CD4-positive, CD25-positive, alpha-beta regulatory T cell (primary cell): ENCODE data around the gene RPS24. TPM values are rescaled to one million over a fixed set of nuclear protein-coding genes. Genes with fewer than 3 reads are reported as not detected.
A peak's percentile ranks its signal among the peaks of the same experiment; 100 is the strongest.

ENCODE experiments used
- ATAC-seq, 2 donors: fragments of 150-1000 bp; cut with Tn5 transposase; one replicate each; pipeline ENCODE4 v1.10.0; 2021; ENCODE audit warnings: low read depth in 2 of 2, moderate number of reproducible peaks in 2 of 2, moderate library complexity in 1 of 2
- DNase-seq, 3 donors: peaks; one replicate each; pipeline versions ENCODE4 v3.0.0 to v3.0.0-alpha.2; 2012 to 2022; ENCODE audit warnings: mixed read lengths in 1 of 3
- H3K27ac ChIP-seq: one replicate; pipeline ENCODE4 v1.7.0; 2013; ENCODE audit warnings: mild to moderate bottlenecking, low read length; ENCODE audit not compliant: insufficient read depth, poor library complexity, severe bottlenecking
- H3K27me3 ChIP-seq: one replicate; pipeline ENCODE4 v1.7.0; 2013; ENCODE audit warnings: low read length; ENCODE audit not compliant: control insufficient read depth, insufficient read depth
- H3K36me3 ChIP-seq: one replicate; pipeline ENCODE4 v1.7.0; 2013; ENCODE audit warnings: mild to moderate bottlenecking, low read length, moderate library complexity; ENCODE audit not compliant: control insufficient read depth, insufficient read depth
- H3K4me1 ChIP-seq: 2 replicates; pipeline ENCODE4 v1.7.0; 2013; ENCODE audit warnings: mild to moderate bottlenecking, low read length; ENCODE audit not compliant: insufficient read depth, control insufficient read depth, poor library complexity, severe bottlenecking
- H3K4me3 ChIP-seq: one replicate; pipeline ENCODE4 v1.7.0; 2013; ENCODE audit warnings: low read depth, mild to moderate bottlenecking, low read length, moderate library complexity
- H3K9me3 ChIP-seq, 2 experiments: 1 replicate in 1 of 2; 2 replicates in 1 of 2; pipeline ENCODE4 v1.7.0; 2013; ENCODE audit warnings: low read length in 2 of 2, mild to moderate bottlenecking in 1 of 2, moderate library complexity in 1 of 2; ENCODE audit not compliant: control insufficient read depth in 2 of 2
- H3K27ac Mint-ChIP-seq, 3 donors: one replicate each; pipeline ENCODE4 v1.8.0; 2020 to 2022; ENCODE audit warnings: mild to moderate bottlenecking in 3 of 3, mixed read lengths in 3 of 3, moderate library complexity in 2 of 3
- H3K27me3 Mint-ChIP-seq: one replicate; pipeline ENCODE4 v1.8.0; 2022; ENCODE audit warnings: mild to moderate bottlenecking, mixed read lengths
- H3K36me3 Mint-ChIP-seq: one replicate; pipeline ENCODE4 v1.8.0; 2020; ENCODE audit warnings: mixed read lengths
- H3K4me1 Mint-ChIP-seq, 4 donors: one replicate each; pipeline ENCODE4 v1.8.0; 2020 to 2022; ENCODE audit warnings: mixed read lengths in 4 of 4, mild to moderate bottlenecking in 1 of 4
- H3K4me3 Mint-ChIP-seq, 4 donors: one replicate each; pipeline ENCODE4 v1.8.0; 2020 to 2022; ENCODE audit warnings: mild to moderate bottlenecking in 4 of 4, mixed read lengths in 4 of 4, moderate library complexity in 3 of 4
- H3K9me3 Mint-ChIP-seq, 7 donors: one replicate each; pipeline ENCODE4 v1.8.0; 2020 to 2022; ENCODE audit warnings: mixed read lengths in 7 of 7, mild to moderate bottlenecking in 3 of 7, moderate library complexity in 2 of 7
- polyA plus RNA-seq, 4 donors: library from polyadenylated mRNA; unstranded; fragments of 300-500 nt; fragmentation: Illumina TruSeq; gene quantifications; one replicate each; pipeline ENCODE4 v1.2.3, GENCODE V29; 2021
- total RNA-seq: library from RNA; stranded (reverse); gene quantifications from one replicate; pipeline ENCODE4 v1.2.3, GENCODE V29; 2022

The RPS24 gene
- total and polyA plus RNA-seq, 5 donors from 2014 or later: 852 to 1,300 (median 1,120) TPM

DNA sequence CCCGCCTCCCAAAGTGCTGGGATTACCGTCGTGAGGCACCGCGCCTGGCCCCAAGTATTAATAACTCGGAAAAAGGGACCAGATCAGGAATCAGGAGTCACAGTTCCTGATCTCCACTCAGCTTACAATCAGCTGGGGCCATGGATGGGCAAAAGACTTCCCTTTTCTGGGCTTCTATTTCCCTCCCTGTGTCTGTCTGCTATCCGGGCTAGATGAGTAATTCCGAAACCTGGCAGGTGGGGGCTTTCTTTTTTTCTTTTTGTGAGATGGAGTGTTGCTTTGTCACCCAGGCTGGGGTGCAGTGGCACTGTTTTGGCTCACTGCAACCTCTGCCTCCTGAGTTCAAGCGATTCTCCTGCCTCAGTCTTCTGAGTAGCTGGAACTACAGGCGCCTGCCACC, 11.6 kb downstream of the RPS24 start:
- peaks cover 21% of the 10 kb centered on the region for H3K36me3 ChIP-seq
- Mint-ChIP-seq H3K27ac (peak overlapping the region in 1 of 3 donors; percentile 83), H3K27me3 (no peaks in the 10 kb centered on the region), H3K36me3 (peaks cover 21% of the 10 kb centered on the region), H3K9me3 (no peaks in the 10 kb centered on the region), H3K4me1 (peaks cover 5 to 38% (median 21%) of the 10 kb centered on the region in 4 donors), H3K4me3 (no peak overlapping the region)
- H3K4me1 ChIP-seq: no peaks in the 10 kb centered on the region
- no peak overlapping the region for H3K4me3 ChIP-seq
- no peak overlapping the region for H3K27ac ChIP-seq
- peak in 1 of 3 donors; percentile 38 for DNase-seq
- no peaks in the 10 kb centered on the region for H3K27me3 ChIP-seq
- ATAC-seq: no peak
- no peaks in the 10 kb centered on the region for H3K9me3 ChIP-seq

DNA sequence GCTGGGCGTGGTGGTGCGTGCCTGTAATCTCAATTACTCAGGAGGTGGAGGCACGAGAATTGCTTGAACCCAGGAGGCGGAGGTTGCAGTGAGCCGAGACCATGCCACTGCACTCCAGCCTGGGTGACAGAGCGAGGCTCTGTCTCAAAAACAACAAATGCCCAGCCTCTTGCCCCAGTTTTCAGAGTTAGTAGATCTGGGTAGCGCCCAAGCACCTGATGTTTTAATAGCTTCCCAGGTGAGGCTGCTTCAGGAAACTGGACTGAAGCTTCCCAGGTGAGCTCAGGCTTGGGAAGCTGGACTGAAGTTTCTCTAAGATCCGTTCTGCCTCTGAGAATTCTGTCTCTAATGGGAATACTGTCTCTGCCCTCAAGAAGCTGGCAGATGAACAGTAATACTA, 12.2 kb downstream of the RPS24 start:
- H3K4me3 Mint-ChIP-seq: peak overlapping the region in 1 of 4 donors; percentile 13
- no peak overlapping the region for H3K27ac ChIP-seq

DNA sequence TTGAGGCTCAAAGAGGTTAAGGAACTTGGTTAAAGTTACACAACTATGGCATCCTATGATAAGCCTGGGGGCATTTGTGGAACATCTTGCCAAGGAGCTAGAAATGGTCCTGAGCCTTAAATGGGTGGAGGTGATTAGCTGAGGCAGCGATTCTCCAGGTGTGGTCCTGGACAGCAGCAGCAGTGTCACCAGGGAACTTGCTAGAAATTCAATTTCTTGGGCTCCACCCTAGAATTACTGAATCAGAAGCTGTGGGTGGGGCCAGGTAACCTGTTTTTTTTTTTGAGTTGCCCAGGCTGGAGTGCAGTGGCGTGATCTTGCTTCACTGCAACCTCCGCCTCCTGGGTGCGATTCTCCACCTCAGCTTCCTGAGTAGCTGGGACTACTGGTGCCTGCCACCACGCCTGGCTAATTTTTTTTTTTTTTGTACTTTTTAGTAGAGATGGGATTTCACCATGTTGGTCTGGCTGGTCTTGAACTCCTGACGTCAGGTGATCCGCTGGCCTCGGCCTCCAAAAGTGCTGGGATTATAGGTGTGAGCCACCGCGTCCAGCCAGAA, 13.1 kb downstream of the RPS24 start:
- Mint-ChIP-seq H3K27ac (peak overlapping the region in 2 of 3 donors; percentile 0 to 42), H3K36me3 (peaks cover 7% of the 10 kb centered on the region), H3K27me3 (no peaks in the 10 kb centered on the region), H3K4me3 (peak overlapping the region in 1 of 4 donors; percentile 27), H3K9me3 (no peaks in the 10 kb centered on the region), H3K4me1 (peaks cover 5 to 24% (median 17%) of the 10 kb centered on the region in 4 donors)
- Histone ChIP-seq H3K4me1 (no peaks in the 10 kb centered on the region), H3K27me3 (no peaks in the 10 kb centered on the region), H3K9me3 (no peaks in the 10 kb centered on the region), H3K27ac (no peak overlapping the region), H3K4me3 (no peak overlapping the region), H3K36me3 (peaks cover 5% of the 10 kb centered on the region)
- ATAC-seq (no peak), DNase-seq (no peak)

More for the DNA sequence above, 12.2 kb downstream of the RPS24 start:
- ATAC-seq: no peak
- H3K4me1 ChIP-seq: no peaks in the 10 kb centered on the region
- peaks cover 16% of the 10 kb centered on the region for H3K36me3 Mint-ChIP-seq
- H3K4me3 ChIP-seq: no peak overlapping the region
- H3K27me3 Mint-ChIP-seq: no peaks in the 10 kb centered on the region
- H3K36me3 ChIP-seq: peaks cover 15% of the 10 kb centered on the region
- no peaks in the 10 kb centered on the region for H3K9me3 Mint-ChIP-seq
- H3K4me1 Mint-ChIP-seq: peaks cover 5 to 33% (median 19%) of the 10 kb centered on the region in 4 donors
- H3K9me3 ChIP-seq: no peaks in the 10 kb centered on the region
- no peaks in the 10 kb centered on the region for H3K27me3 ChIP-seq
- H3K27ac Mint-ChIP-seq: no peak overlapping the region
- no peak for DNase-seq

DNA sequence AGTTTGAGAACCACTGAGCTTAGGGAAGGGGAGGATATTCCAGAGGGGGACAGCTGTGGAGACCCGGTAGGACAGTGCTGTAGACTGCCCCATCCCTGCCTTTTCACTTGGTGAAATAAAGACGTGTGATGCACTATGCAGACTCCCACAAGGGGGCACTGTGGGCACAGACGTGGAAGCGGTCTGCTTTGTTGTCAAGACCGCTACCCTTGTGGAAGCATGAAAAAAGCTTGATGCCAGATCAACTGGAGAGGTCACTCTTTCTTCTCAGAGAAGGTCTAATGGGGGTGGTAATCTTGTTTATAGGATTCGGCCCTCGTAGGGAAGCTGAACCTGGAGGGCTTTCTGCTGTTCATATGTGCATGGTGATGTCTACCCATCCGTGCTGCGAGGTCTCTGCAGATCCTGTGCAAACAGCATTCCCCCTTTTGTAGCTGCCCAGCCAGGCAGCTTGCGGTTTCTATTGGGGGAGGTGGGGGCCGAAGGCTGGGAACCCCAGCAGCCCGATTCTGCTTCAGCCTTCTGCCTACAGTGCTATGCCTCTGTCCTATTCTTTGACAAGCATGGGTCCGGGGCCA, 13.7 kb downstream of the RPS24 start:
- Mint-ChIP-seq H3K9me3 (no peaks in the 10 kb centered on the region), H3K27ac (peak overlapping the region; percentile 0 to 42 (median 29)), H3K36me3 (peaks cover 10% of the 10 kb centered on the region), H3K27me3 (peaks cover under 1% of the 10 kb centered on the region), H3K4me1 (peaks cover 5 to 23% (median 16%) of the 10 kb centered on the region in 4 donors), H3K4me3 (peak overlapping the region in 1 of 4 donors; percentile 27)
- H3K9me3 ChIP-seq: no peaks in the 10 kb centered on the region
- no peak overlapping the region for H3K27ac ChIP-seq
- no peaks in the 10 kb centered on the region for H3K27me3 ChIP-seq
- H3K36me3 ChIP-seq: peaks cover 2% of the 10 kb centered on the region
- ATAC-seq: peak; percentile 74 to 76
- H3K4me3 ChIP-seq: no peak overlapping the region
- peak; percentile 61 to 80 (median 74) for DNase-seq
- no peaks in the 10 kb centered on the region for H3K4me1 ChIP-seq

DNA sequence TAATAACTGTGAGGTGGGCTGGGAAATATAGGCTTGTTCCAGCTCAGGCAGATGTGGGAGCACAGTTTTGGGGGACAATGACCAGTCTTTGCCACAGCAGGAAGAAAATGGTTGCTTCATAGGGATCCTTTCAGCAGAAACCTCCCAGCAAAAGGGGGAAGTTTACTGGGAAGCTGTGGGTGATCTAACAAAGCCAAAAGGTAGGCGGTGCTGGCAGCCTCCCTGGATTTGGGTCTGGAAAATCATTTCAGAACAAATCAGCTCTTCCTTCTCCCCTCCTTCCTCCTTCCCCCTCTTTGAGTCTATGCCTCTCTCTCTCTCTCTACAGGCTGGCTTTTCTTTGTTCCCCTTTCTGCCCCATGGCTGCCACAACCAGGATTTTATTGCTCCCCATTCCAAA, 16.2 kb downstream of the RPS24 start:
- H3K36me3 Mint-ChIP-seq: peaks cover 8% of the 10 kb centered on the region
- Histone ChIP-seq H3K27ac (no peak overlapping the region), H3K4me3 (no peak overlapping the region), H3K27me3 (no peaks in the 10 kb centered on the region), H3K4me1 (no peaks in the 10 kb centered on the region), H3K9me3 (no peaks in the 10 kb centered on the region), H3K36me3 (no peaks in the 10 kb centered on the region)
- H3K27me3 Mint-ChIP-seq: peaks cover 5% of the 10 kb centered on the region
- peaks cover 5 to 13% (median 8%) of the 10 kb centered on the region in 4 donors for H3K4me1 Mint-ChIP-seq
- DNase-seq (no peak), ATAC-seq (no peak)
- no peaks in the 10 kb centered on the region for H3K9me3 Mint-ChIP-seq
- H3K4me3 Mint-ChIP-seq: no peak overlapping the region
- H3K27ac Mint-ChIP-seq: no peak overlapping the region

DNA sequence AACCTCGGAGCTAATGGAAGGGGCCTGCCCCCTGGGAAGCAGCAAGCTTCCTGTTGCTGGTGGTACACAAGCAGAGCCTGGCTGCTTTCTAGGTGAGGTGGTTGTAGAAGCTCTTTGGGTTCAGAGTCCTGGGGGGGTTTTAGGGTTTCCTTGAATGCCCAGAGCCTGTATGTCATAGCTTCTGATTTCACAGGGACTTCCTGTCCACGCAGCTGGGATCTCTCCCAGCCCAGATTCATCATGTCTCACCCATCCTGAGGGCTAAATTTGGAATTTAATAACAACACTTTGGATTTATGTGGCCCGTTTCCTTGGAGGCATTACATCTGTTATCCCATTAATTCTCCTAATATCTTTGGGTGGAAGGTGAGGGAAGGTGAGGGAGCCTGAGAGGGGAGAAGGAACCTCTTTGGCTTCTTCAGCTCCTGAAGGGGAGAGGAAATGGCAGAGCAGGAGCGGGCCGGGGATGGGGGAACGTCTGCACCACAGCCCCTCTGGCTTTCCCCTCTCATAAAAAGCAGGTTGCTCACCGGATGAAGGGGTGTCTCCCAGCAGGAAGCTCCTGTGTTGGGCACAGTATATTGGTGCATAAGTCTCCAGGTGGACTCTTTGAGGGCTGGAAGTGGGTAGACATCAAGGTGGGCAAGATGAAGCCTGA, 19.7 kb downstream of the RPS24 start:
- H3K36me3 ChIP-seq: no peaks in the 10 kb centered on the region
- Mint-ChIP-seq H3K27me3 (peaks cover 5% of the 10 kb centered on the region), H3K9me3 (no peaks in the 10 kb centered on the region), H3K4me3 (no peak overlapping the region), H3K27ac (no peak overlapping the region), H3K4me1 (no peaks in the 10 kb centered on the region), H3K36me3 (peaks cover 11% of the 10 kb centered on the region)
- DNase-seq: no peak
- no peaks in the 10 kb centered on the region for H3K9me3 ChIP-seq
- no peaks in the 10 kb centered on the region for H3K4me1 ChIP-seq
- no peaks in the 10 kb centered on the region for H3K27me3 ChIP-seq
- ATAC-seq: no peak
- no peak overlapping the region for H3K27ac ChIP-seq
- H3K4me3 ChIP-seq: no peak overlapping the region

DNA sequence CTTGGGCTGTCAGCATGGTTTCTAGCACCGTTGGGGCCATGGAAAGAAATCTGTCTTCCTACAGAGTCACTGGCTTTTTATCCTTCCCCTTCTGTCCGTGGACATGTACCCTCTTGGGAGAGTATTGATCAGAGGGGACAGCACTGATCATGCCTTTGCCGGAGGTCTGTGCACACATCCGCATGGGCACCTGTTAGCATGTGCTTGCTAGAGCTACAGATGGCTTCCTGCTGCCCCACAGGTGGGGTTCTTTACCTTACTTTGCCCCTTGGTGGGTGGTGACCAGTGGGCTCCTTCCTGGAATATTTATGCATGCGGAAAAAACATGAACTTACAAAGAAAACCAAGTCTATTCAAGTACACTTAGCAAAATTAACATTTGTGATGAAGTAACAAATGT, 24.9 kb downstream of the RPS24 start:
- H3K27ac ChIP-seq: no peak overlapping the region
- Mint-ChIP-seq H3K27me3 (no peaks in the 10 kb centered on the region), H3K36me3 (peaks cover 3% of the 10 kb centered on the region), H3K27ac (no peak overlapping the region), H3K4me3 (no peak overlapping the region), H3K9me3 (no peaks in the 10 kb centered on the region), H3K4me1 (no peaks in the 10 kb centered on the region)
- no peak overlapping the region for H3K4me3 ChIP-seq
- no peaks in the 10 kb centered on the region for H3K36me3 ChIP-seq
- DNase-seq: no peak
- no peaks in the 10 kb centered on the region for H3K27me3 ChIP-seq
- H3K4me1 ChIP-seq: no peaks in the 10 kb centered on the region
- no peaks in the 10 kb centered on the region for H3K9me3 ChIP-seq
- no peak for ATAC-seq
